Retinal pigment epithelial cell (primary cell): ENCODE measurements around the gene ARHGEF6.
A peak's percentile ranks its signal among the peaks of the same experiment; 100 is the strongest.

Source experiments
- DNase-seq: peaks from one replicate; pipeline ENCODE4 v3.0.0-alpha.2; 2010; ENCODE audit warnings: low read depth
- H3K4me3 ChIP-seq: 2 replicates; pipeline ENCODE4 v1.5.1; 2011; ENCODE audit warnings: mild to moderate bottlenecking, low read length, control low read depth, moderate library complexity
- TF ChIP-seq, protein P1 (sequence below): conservative IDR thresholded peaks from 2 replicates; pipeline ENCODE4 v1.5.1; 2011; ENCODE audit warnings: low read depth, low read length, control low read depth, inconsistent platforms

The ARHGEF6 gene

DNA sequence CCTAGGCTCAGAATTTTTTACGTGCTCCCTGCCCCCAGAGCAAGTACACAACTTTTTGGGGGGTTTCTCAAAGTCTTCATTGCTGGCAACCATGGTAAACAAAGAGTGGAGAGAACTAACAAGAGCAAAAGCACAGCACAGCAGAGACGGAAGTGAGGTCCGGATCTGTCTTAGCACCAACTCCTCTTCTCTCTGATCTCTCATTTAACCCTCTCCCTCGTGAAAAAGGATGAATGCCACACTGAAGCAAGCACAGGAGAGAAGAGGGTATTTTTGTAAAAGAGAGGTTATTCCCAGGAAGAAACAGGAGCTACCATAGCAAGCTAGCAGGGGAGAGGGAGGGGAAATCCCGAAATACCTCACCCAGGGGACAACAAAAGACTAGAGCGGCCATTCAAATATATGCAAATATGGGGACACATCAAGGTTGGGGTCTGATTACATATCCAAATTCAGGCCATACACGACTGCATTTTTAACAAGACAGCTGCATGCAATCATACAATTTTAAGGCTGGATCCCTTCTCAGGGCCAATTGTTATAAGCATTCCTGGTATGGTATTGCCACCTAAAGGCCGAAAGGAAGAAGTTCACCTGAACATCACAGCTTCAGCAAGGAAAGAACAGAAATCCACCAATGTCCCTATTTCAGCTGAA lies 86.2 kb downstream of the ARHGEF6 start:
- TF ChIP-seq, protein P1, sequence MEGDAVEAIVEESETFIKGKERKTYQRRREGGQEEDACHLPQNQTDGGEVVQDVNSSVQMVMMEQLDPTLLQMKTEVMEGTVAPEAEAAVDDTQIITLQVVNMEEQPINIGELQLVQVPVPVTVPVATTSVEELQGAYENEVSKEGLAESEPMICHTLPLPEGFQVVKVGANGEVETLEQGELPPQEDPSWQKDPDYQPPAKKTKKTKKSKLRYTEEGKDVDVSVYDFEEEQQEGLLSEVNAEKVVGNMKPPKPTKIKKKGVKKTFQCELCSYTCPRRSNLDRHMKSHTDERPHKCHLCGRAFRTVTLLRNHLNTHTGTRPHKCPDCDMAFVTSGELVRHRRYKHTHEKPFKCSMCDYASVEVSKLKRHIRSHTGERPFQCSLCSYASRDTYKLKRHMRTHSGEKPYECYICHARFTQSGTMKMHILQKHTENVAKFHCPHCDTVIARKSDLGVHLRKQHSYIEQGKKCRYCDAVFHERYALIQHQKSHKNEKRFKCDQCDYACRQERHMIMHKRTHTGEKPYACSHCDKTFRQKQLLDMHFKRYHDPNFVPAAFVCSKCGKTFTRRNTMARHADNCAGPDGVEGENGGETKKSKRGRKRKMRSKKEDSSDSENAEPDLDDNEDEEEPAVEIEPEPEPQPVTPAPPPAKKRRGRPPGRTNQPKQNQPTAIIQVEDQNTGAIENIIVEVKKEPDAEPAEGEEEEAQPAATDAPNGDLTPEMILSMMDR = peak; percentile 70
- DNase-seq = no peak
- no peak overlapping the region for H3K4me3 ChIP-seq

- DNase-seq = no peak
- no peak overlapping the region for H3K4me3 ChIP-seq
- TF ChIP-seq, protein P1 = no peak
These were observed 88.5 kb downstream of the ARHGEF6 start for GRCh38 chrX:136692271-136692670.

- H3K4me3 ChIP-seq = no peak overlapping the region
- DNase-seq = no peak
- TF ChIP-seq, protein P1 = no peak
These were observed 89.5 kb downstream of the ARHGEF6 start for GRCh38 chrX:136691028-136691809.

- TF ChIP-seq, protein P1 = no peak
- DNase-seq = peak; percentile 28
- no peak overlapping the region for H3K4me3 ChIP-seq
These were observed 91.3 kb downstream of the ARHGEF6 start for GRCh38 chrX:136689436-136689835.

- no peak overlapping the region for H3K4me3 ChIP-seq
- DNase-seq = no peak
- TF ChIP-seq, protein P1 = no peak
These were observed 93.3 kb downstream of the ARHGEF6 start for GRCh38 chrX:136687457-136687856.

- TF ChIP-seq, protein P1 = no peak
- no peak overlapping the region for H3K4me3 ChIP-seq
- no peak for DNase-seq
These were observed 96.6 kb downstream of the ARHGEF6 start for GRCh38 chrX:136684120-136684519.

DNA sequence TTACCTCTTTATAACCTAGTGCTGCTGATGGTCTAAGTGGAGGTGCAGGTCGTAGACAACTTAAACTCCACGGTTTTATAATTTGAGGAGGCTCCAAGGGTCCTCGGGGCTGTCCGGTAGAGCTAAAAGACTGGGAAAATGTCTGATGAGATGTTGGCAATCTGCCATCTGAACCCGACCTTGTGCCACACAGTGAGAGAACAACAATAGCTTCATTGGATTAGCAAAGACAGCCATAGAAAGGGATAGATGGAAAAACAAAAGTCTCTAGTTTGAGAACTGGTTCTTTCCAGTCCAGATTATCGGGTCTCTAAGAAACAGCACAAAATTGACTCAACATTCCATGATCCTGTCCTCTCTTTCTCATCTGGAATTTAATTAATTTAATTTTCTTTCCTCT lies 101.2 kb downstream of the ARHGEF6 start:
- TF ChIP-seq, protein P1 = no peak
- DNase-seq = no peak
- H3K4me3 ChIP-seq = no peak overlapping the region
